Measurements from ENCODE around the gene TBC1D1. TPM values are rescaled to one million over a fixed set of nuclear protein-coding genes. Genes with fewer than 3 reads are reported as not detected.

Gene TBC1D1
- total RNA-seq, 1 donor from 2014 or later: 104 TPM

- DNase-seq (ENCODE audit: low spot score): no peak
Measured at GRCh38 chr4:38162240-38162784, 271.4 kb downstream of the TBC1D1 start.

GRCh38 chr4:38163216-38164006 is 272.5 kb downstream of the TBC1D1 start:
- no peak for DNase-seq (ENCODE audit: low spot score)

- no peak for DNase-seq (ENCODE audit: low spot score)
Measured at GRCh38 chr4:38164346-38164745, 273.5 kb downstream of the TBC1D1 start.

- DNase-seq (ENCODE audit: low spot score): no peak
Measured at GRCh38 chr4:38166082-38166481, 275.2 kb downstream of the TBC1D1 start.

DNA sequence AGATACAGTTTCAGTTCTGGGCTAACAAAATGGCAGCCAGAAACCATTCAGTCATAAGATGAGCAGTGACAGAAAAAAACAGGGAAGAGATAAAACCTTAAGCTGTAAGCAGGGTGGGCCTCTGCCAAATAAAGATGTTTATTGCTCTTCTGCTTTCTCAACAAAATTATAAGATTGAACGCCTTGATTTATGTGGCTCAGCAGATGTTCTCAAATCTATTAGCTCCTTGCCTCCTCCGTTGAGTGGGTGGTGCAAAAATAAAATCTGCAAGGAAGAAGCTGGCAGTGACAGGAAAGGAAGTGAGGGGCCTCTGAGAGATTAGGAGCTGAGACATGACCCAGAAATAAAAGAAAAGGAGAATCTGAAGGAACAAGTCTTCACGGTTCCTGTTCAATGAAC is 275.9 kb downstream of the TBC1D1 start:
- no peak for DNase-seq (ENCODE audit: low spot score)

DNA sequence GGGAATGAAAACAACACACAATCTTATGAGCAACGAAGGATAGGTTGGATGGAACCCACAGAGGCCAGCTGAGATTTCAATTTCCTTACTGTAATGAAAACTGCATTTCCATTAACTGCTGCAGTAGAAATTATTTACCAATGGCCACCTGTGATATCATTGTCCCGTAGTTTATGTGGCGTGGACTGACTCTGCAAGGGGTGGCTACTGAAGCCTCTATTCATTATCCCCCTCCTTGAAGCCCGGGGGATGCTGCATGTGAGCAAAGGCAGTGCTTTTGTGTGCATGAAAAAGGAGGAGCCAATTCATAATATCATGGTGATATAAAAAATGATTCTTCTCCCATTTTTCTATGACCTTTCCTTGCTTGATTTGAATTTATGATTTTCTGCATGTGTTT is 277.1 kb downstream of the TBC1D1 start:
- no peak for DNase-seq (ENCODE audit: low spot score)

- DNase-seq (ENCODE audit: low spot score): no peak
Measured at GRCh38 chr4:38169524-38169923, 278.6 kb downstream of the TBC1D1 start.

GRCh38 chr4:38170338-38171169 is 279.7 kb downstream of the TBC1D1 start:
- no peak for DNase-seq (ENCODE audit: low spot score)

DNA sequence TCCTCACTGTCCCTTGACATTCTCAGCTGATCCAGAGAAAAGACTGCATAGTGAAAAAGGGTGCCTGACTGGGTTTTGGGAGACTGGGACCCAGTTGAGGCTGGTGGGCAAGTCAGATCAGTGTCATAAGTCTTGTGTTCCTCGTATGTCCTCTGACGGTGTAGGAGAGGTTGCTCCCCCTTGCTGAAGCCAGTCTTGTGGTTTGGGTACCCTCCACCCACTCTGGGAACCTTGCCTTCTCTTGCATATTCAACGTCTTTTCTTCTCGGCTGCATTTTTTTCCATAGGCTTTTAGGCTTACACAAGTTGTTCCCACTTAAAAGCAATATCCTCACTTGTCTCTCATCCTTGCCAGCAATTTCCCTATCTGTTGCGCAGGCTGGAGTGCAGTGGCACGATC is 281.2 kb downstream of the TBC1D1 start:
- DNase-seq (ENCODE audit: low spot score): no peak

- no peak for DNase-seq (ENCODE audit: low spot score)
Measured at GRCh38 chr4:38173935-38174518, 283.1 kb downstream of the TBC1D1 start.

- DNase-seq (ENCODE audit: low spot score): no peak
Measured at GRCh38 chr4:38174801-38175200, 283.9 kb downstream of the TBC1D1 start.

DNA sequence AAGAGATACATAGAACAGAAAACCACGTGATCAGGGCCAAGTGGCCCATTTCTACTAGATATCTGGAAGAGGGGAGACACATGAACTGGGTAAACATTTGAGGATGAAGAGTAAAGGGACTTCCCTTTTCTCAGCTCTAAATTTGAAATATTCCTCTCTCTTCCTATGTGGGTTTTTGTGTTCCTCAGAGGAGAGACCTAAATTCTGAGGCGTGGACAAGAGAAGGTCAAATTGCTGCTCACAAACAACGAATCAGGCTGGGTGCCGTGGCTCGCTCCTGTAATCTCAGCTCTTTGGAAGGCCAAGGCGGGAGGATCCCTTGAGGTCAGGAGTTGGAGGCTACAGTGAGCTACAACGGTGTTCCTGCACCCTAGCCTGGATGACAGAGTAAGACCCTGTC is 285.3 kb downstream of the TBC1D1 start:
- no peak for DNase-seq (ENCODE audit: low spot score)

- no peak for DNase-seq (ENCODE audit: low spot score)
Measured at GRCh38 chr4:38177035-38177546, 286.2 kb downstream of the TBC1D1 start.

- peak; percentile 53 for DNase-seq (ENCODE audit: low spot score)
Measured at GRCh38 chr4:38177641-38178391, 286.9 kb downstream of the TBC1D1 start.

DNA sequence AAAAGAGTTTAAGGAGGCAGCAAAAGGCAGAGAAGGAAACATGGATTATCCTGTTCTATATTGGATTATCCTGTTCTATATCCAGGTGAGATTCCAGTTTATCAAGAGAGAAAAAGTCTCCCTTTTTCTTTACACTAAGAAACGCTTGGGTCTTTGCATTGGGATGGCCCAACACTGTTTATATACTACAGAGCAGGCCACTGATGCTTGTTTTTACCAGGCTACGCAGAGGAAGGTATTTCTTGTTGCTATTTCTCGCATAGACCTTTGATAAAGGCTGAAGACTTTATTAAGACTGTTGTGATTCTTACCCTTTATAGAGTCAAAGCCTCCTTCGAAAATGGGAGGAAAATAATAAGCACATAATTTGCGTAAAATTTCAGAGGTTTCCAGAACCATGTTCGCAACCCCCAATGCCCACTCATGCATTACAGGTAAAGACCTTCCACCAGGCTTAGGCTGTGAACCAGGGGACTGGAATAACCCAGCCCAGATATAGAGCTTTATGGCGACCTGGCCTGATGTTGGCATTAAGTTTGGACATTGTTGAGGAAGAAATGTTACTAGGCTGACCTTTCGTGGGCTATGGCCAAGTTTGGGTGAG is 287.6 kb downstream of the TBC1D1 start:
- no peak for DNase-seq (ENCODE audit: low spot score)

- DNase-seq (ENCODE audit: low spot score): peak; percentile 79
Measured at GRCh38 chr4:38179690-38180377, 288.9 kb downstream of the TBC1D1 start.

- no peak for DNase-seq (ENCODE audit: low spot score)
Measured at GRCh38 chr4:38180456-38180855, 289.6 kb downstream of the TBC1D1 start.

DNA sequence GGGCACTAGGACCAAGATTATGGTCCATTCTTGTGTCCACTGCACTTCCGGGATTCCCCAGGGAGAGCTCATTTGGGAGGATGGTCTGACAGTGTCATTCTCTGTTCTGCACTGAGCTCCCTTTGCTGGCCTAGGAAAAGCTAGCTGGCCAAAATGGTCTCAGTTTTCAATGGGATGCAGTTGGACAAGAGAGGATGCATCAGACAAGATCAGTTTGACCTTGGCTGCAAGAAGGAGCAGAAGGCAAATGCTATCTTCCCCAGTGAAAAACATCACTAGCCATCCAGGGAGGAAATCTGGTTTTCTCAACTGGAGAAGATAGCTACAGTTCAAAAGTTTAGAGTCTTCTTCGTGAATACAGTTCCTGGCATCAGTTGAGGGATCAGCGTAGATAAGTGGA is 290.4 kb downstream of the TBC1D1 start:
- peak; percentile 68 for DNase-seq (ENCODE audit: low spot score)

GRCh38 chr4:38182334-38182998 is 291.6 kb downstream of the TBC1D1 start:
- no peak for DNase-seq (ENCODE audit: low spot score)

DNA sequence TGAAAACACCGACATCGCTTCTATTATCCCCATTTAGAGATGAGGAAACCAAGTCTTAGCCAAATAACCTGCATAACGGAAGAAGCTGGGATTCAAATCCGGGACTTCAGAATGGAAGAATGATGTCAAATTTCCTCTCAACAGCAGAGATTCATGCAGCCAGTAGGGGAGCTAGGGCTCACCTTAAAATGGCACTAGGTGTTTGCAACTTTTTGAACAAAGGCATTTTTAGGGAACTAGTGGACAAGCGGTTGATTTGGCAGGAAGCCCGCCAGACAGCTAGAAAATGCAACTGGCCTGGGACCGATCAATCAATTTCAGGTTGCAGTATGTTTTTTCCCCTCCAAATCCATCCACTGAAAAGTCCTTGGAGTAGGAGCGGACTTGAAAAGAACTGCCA is 293.5 kb downstream of the TBC1D1 start:
- DNase-seq (ENCODE audit: low spot score): no peak
